Stimulated activated CD4-positive, alpha-beta T cell treated with anti-CD3 and anti-CD28 coated beads, Interleukin-15, amount 100 ng/mL, for 1 hour (primary cell): ENCODE data around the gene TSPAN1.

Experiments
- DNase-seq, 2 donors: peaks; one replicate each; pipeline ENCODE4 v3.0.0-alpha.2; 2020; ENCODE audit warnings: low read depth in 1 of 2, low spot score in 1 of 2

TSPAN1 gene

GRCh38 chr1:46159516-46159915, 15.4 kb upstream of the TSPAN1 start:
- DNase-seq, result no peak

- DNase-seq, result no peak
Measured at GRCh38 chr1:46160212-46160611, 14.7 kb upstream of the TSPAN1 start.

- peak; percentile 7 to 26 for DNase-seq
Measured at GRCh38 chr1:46166521-46167462, 8.1 kb upstream of the TSPAN1 start.

GRCh38 chr1:46168477-46168876, 6.4 kb upstream of the TSPAN1 start:
- no peak for DNase-seq

- no peak for DNase-seq
Measured at GRCh38 chr1:46169811-46170454, 5.0 kb upstream of the TSPAN1 start.

- DNase-seq, result no peak
Measured at GRCh38 chr1:46171351-46171750, 3.5 kb upstream of the TSPAN1 start.

GRCh38 chr1:46171871-46172270, 3.0 kb upstream of the TSPAN1 start:
- no peak for DNase-seq

- no peak for DNase-seq
Measured at GRCh38 chr1:46172321-46172720, 2.6 kb upstream of the TSPAN1 start.

GRCh38 chr1:46173361-46173856, 1.5 kb upstream of the TSPAN1 start:
- DNase-seq, result no peak

- DNase-seq, result no peak
Measured at GRCh38 chr1:46175243-46175642, 356 bp downstream of the TSPAN1 start.

GRCh38 chr1:46176211-46176865, 1.5 kb downstream of the TSPAN1 start, which contains the start of gene P3R3URF:
P3R3URF (minus strand) TSS chr1:46176488; CDS start chr1:46176471, 17 bp downstream.
- no peak for DNase-seq

- peak; percentile 21 to 32 for DNase-seq
Measured at GRCh38 chr1:46179138-46180081, 4.5 kb downstream of the TSPAN1 start.

- DNase-seq, result no peak
Measured at GRCh38 chr1:46180082-46180616, 5.3 kb downstream of the TSPAN1 start.

- DNase-seq, result no peak
Measured at GRCh38 chr1:46181343-46182260, 6.7 kb downstream of the TSPAN1 start.

GRCh38 chr1:46183079-46183847, 8.4 kb downstream of the TSPAN1 start:
- no peak for DNase-seq

- DNase-seq, result no peak
Measured at GRCh38 chr1:46183926-46184557, 9.2 kb downstream of the TSPAN1 start.

- peak in 1 of 2 donors; percentile 42 for DNase-seq
Measured at GRCh38 chr1:46184920-46185658, 10.2 kb downstream of the TSPAN1 start.
